NCI-H510A (cell line): Measurements from ENCODE around the gene GPX5.
"Not testable (repeated sequence)": the region's sequence is repeated elsewhere in the genome, so short reads cannot be mapped to it uniquely, and the experiment has no call there.

Experiments used
- DNase-seq: peaks from one replicate; lab custom pipeline; 2025; lab: John Stamatoyannopoulos, UW

GPX5 gene

DNA sequence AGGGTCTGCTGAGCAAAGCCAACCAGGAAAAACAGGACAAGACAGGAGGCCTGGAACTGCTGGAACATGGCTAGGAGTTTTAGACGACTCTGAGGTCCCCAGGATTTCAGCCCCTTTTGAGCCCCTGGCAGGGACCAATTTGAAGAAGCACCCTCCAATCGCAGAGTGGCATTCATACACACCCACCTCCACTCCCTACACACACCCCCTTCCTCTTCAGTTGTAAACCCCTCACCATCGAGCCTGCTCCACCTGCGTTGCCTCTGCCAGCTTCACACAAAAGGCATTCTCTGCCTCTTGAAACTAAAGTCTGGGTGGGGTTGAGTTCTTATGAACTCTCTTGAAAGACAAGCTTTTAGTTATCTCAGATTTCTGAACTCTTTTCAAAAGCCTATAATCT lies 10.0 kb upstream of the GPX5 start, which contains the start of gene GPX6:
Gene GPX6 (minus strand): TSS at position 118 of the 400 bp plus-strand sequence. CDS start 50 bp downstream, at position 68.
- no peak for DNase-seq

DNA sequence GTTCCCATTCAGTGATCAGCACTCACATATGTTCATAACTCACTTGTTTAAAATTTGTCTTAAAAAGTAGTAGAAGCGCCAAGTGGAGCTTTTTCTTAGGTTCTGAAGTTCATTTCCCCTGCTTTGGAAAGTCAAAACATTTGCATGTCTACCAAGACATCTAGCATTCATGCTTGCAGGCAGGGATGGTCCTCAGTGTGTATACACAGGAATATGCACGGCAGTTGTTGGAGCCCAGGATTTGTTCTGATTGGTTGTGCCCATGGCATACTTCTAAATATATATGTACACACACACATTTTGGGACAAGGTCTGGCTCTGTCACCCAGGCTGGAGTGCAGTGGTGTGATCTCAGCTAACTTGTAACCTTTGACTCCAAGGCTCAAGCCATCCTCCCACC lies 7.7 kb upstream of the GPX5 start:
- DNase-seq = no peak

DNA sequence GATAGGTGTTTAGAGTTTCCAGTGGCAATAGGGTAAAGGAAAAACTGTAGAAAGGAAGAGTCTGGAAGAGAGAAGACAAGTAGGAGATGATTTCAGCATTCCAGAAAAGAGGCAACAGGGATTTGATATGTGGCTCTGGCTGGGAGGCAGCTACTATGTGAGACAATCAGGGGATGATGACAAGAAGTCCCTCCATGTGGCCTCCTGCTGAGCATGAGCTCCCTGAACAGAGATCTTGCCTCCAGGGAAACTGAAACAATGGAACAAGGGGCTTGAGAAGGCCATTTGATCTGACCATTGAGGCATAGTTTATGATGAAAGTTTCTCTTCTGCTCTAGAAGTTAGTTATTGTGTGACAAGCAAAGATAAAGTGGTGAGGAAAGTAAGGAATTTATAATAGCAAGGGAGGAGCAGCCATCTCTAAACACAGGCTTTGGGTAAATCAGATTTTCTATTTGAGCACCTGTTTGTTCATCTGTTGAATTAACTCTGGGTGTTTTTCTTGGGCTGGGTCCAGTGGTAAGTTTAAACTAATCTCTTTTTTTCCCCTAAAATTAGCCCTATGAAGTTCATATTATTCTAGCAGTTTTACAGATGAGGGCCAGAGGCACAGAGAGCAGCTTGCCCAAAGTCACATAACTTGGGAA lies 3.0 kb upstream of the GPX5 start:
- no peak for DNase-seq

DNA sequence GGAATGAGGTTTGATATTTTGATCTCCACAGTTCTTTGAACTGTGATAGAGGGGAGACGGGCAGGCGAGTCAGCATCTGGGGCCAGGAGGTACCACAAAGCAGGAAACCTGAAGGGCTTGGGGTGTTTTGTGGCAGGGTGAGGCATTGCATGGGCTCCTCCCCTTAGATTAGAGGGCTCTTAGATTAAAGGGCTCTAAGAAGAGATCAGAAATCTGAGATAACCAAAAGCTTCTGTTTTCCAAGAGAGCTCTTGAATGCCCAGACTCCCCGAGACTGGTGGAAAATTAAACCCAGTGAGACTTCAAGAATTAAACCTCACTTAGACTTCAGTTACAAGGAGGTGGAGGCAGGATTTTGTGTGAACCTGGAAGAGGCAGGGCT lies 2.4 kb upstream of the GPX5 start:
- DNase-seq = no peak

DNA sequence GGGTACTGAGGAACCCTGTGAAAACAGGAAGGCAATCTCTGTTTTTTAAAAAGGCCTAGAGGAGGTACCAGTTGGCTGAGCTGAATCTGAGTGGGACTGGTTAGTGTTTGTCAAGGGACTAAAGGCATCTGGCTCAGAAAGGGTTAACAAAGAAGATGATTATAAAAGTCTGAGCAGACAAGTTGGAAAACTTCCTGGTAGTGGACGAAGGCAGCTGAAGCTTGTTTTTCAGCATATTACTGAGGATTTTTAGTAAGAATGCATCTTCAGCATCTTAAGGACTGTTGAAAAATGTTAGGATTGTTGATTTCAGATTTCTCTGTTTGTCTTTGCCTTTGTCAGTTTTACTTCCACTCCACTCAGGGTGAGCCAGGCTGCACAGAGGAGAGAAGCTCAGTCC lies 5.1 kb downstream of the GPX5 start:
- no peak for DNase-seq

DNA sequence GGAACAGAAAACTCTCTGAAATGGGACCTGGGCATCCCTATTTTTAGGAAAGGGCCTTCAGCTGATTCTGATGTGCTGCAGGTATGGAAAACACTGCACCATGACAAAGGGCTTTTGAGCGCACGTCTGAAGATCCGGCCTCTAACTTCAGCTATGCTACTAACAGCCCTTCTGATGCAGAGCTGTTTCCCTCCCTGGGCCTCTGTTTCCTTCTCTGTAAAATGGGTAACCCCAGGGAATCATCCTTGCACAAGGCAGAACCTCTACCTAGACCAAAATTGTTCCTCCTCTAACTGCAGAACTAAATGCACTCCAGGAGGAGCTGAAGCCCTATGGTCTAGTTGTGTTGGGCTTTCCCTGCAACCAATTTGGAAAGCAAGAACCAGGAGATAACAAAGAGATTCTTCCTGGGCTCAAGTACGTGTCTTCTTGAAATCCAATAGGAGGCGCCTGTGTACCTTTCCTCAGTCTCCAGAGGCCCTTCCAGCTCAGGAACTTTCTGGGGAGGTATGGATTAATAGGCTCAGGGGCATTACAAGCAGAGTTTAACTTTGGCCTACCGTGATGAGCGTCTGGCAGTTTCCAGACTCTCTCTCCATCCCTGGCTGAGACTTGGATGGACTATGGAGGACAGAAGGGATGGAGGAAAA lies 5.9 kb downstream of the GPX5 start:
- no peak for DNase-seq

DNA sequence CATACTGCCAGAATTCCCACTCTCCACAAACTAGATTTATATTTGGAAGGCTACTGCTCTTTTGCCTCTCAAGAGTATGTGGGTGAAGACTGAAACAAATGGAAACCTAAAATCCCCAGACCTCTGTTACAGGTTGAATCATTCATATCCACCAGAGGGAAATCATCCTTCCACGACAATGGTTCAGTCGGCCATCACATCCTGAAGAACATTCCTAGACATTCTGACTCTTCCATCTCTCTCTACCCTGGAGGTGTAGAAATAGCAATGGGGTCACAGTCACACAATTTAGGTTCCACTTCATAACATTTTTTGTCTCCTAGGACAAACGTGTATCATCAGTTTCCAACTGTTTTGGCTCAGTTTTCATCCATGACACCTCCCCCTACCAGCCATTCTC lies 8.6 kb downstream of the GPX5 start:
- no peak for DNase-seq

DNA sequence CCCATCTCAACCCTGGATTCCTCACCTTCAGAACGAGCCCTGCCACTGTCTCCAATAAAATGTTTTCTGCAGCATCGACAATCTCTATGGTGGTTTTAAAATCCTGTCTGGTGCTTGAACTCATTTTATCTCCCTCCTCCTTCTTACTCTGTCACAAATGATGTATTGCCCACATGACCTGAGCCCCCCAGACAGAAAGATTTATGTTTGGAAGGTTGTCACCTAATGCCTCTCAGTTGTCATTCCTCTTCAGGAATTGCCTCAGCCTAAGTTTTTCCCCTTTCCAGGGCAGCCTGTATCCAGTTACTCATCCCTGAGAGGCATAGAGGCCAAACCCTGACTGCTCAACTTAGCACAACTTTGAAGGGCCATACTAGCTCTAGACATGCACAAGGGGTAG lies 9.2 kb downstream of the GPX5 start:
- DNase-seq = no peak

DNA sequence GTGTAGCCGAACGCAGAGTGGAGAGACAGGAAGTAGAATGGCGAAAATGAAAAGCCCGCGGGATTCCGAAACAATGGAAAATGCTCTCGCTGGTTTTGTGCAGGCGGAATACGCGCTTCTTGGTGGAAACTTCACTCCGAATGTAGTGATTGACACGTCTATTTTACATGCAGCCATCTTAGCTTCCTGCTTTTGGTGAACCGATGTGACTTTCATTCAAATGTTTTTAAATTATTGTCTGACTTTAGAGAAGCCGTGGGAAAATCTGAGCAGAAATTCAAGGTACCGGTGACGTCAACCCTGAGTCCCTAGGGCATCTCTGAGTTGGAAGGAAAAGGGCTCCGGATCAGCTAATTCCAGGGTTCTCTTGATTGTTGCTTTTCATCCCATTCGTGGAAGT lies 11.4 kb downstream of the GPX5 start:
- DNase-seq = no peak

DNA sequence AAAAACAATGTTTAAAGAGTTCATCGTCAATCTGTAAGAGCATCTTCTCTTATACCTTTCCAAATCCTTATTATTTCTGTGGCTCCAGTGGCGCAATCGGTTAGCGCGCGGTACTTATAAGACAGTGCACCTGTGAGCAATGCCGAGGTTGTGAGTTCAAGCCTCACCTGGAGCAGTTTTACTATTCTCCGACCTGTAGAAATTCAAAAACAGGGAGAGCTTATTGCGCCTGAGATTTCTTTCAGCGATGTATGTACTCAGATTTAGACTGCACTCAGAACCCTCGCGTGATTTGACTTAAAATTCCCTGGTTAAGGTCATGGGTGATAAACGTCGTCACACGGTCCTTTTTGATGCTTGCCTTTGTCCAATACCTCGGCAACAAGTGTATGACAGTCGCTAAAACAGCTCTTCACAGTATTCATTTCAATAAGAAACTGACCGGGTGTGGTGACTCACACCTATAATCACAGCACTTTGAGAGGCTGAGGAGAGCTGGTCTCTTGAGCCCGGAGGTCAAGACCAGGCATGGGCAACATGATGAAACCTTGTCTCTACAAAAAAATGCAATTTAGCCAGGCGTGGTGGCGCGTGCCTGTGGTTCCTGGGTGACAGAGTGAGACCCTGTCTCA lies 11.9 kb downstream of the GPX5 start:
- no peak for DNase-seq

DNA sequence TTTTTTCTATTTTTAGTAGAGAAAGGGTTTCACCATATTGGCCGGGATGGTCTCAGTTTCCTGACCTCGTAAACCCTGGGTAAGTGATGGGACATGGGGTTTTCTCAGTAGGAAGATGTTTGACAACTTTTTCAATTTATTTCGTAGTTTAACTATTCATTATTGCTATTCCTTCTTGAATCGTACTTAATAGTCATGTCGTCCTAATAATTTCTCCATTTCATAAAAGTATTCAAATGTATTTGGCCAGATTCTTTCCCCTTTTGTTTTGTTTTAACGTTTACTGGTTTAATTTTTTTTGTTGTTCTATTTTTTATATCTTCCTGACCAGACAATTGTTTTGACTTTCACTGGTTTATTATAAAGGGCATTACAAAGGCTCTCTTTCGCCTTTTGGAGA lies 16.3 kb downstream of the GPX5 start:
- no peak for DNase-seq

DNA sequence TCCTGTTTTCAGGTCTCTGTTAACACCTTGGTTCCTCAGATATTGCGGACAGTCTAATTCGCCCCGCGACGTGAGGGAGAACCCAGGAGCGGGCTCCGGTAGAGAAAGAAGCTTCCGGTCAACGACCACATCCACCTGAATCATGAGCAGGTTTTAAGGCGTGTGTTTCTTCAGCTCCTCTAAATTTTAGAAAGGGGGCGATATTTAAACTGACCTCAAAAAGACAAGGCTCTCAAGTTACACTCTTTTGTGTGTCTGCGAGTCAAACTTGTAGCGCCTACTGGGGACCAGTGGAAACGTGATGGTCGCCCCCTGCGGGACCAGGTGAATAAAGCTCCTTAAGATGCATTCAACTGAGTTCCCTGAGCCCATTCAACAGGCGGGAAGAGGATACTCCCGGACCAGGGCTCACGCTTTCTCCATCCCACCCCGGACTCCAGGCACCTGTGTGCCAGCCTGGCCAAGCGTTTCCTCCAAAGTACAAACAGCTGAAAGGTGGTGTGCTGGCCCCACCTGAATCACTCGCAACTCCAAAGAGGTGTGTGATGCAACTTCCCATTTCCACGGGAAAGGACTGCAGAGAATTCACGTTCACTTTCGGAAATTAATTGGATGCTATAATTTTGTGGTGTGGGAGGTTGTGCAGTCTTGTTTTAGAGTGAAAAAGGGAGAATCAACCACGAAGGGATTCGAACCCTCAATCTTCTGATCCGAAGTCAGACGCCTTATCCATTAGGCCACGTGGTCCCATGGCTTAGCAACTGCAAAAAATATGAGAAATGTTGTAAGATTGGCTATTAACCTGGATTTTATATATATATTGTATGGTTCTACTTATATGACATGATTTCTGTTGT lies 17.0 kb downstream of the GPX5 start:
- no peak for DNase-seq

DNA sequence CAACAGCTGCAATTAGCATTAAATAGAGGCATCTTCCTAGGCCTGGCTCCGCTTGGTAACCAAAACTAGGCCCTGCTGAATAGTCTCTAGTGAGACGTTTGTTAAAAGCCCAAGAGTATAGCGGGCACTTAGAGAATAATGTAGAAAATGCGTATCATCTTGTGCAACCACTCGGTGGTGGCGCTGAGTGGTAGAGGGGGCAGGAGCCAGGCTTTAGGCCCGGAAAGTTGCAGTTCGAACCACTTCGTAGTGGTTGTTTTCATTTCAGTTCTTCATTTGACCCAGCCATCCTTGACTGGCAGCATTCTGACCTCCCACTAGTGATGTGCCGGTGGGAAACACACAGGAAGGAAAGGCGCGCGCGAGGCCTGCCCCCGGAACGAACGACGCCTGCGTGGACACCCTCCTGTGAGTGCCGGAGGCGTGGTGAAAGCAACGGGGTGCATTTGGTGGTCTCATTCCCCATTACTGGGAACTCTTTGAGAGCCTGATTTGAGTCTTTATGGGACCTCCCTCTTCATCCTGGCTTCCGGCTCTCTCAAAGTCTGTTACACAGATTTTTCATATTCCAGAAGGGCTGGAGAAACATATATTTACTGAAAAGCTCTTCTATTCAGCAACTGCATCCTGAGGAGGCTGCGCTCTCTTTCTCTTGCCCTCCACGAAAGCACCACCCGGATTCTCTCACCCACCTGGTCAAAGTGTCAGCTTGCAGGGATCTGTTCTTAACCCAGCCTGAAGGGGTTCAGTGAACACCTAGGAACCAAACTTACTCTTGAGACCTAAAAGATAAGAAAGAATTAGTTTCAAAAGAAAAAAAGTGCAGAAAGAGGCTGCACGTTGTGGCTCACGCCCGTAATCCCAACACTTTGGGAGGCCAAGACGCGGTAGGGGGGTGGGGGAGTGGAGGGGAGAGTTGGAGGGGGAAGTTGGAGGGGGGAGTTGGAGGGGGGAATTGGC lies 18.2 kb downstream of the GPX5 start:
- DNase-seq = no peak

DNA sequence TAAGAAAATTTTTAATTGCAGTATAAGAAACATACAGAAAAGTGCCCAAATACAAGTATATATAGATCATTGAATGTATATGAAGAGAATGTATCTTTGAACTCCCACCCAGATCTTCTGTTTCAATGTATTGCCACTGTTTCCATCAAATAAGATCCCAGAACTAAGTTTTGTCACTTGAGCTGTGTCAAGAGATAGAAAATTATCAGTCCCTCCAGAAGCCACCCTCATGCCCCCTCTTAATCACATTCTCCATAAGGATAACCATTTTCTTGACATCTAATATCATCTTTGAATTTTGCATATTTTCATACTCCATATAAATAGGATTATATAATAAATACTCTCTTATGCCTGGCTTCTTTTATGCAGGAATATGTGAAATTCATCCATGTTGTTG lies 20.3 kb downstream of the GPX5 start:
- DNase-seq = no peak

DNA sequence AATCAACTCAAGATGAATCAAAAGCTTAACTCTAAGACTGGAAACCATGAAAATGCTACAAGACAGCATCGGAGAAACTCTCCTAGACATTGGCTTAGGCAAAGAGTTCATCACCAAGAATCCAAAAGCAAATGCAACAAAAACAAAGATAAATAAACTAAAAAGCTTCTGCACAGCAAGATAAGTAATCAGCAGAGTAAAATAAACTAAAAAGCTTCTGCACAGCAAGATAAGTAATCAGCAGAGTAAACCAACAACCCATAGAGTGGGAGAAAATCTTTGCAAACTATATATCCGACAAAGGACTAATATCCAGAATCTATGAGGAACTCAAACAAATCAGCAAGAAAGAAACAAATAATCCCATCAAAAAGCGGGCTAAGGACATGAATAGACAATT lies 21.3 kb downstream of the GPX5 start:
- not testable (repeated sequence) for DNase-seq

DNA sequence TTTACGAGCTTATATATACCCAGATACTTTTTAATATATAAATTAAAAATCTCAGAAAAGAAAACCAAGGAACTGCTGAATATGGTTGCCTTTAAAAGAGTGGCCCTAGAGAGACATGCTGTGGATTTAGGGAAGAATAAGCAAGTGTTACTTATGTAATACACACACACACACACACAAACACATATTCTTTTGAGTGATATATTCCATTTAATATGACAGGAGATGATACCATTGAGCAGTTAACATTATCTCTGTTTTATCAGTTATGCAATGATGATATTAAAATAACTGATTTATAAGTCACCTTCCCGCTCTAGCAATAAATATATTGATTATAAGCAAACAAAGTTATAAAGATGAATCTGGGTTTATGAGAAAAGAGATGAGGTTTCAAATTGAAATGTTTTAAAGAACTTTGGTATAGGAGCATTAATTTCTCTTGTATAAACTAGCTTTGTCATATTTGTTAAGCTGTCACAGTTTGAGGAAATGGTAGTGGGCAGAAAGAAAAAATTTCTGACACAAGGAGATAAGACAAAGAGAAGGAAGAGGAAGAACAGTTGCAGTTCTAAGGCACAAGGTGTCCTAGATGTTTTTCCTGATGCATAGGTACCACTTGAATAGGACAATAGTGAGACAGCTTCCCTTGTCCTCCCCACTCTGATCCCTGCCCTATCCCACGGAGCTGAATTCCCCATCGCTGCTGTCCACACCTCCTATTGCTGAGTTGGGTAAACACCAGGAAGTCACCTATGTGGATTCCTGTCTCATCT lies 26.4 kb downstream of the GPX5 start:
- no peak for DNase-seq

DNA sequence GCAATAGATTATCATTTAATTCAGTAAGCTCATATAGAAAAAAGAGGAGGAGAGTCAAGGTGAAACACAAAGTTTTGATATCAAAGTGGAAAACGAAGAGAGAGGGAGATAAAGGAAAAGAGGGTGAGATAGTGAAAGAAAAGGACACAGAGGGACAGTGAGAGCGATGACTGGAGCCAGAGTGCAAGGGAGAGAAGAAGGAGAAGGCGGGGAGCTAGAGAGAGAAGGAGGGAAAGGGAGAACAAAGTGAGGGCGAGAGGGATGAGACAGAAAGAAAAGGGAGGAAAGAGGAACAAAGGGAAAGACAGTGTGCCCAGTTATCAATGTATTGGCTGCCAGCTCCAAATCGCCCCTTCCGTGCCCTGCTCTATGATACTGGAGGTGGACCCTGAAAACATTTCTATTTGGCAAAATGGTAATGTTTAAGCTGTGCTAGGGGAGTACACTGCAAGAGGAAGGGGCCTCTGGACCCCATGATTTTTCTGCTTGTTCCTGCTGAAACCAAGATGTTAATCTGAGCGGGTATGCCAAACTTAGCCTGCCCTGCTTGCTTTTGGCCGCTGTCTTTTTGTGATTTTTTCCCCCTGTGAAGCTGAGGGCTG lies 27.8 kb downstream of the GPX5 start:
- no peak for DNase-seq

DNA sequence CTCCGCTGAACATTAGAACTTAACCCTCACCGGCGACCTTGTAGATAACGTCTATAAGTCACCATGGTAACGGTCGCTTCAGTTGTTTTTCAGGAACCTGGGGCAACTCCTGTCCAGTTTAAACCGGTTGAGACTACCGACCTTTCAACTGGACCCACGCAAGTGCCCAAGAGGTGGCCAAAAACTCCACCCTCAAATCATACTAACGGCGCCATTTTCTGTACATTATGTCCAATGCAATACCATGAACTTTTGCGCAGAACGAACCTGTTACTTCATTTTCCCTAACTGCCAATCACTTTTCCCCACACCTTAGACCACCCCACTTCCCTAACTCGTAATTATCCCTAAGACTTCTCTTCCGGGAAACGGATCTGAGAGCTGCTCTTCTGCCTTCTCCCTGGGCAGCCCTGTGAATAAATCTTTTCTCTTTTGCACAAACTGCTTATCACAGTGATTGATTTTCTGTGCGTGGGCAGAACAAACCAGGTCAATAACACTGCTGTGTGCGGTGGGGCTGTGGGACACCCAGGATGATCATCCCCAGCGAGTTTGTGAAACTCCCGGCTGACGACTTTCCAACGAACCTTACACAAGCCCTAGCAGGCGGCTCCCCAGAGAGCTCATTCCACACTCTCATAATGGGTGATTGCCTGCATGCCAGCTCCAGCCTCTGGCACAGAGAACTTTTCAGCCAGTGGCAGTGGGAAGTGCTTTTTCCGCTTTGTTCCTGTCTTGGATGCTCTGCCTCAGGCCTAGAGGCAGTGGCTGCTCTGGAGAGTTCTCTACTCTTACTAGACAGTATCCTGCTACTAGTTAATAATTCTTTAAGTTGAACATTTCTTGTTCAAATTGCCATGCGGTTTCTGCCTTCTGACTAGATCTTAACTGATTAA lies 28.6 kb downstream of the GPX5 start:
- no peak for DNase-seq

DNA sequence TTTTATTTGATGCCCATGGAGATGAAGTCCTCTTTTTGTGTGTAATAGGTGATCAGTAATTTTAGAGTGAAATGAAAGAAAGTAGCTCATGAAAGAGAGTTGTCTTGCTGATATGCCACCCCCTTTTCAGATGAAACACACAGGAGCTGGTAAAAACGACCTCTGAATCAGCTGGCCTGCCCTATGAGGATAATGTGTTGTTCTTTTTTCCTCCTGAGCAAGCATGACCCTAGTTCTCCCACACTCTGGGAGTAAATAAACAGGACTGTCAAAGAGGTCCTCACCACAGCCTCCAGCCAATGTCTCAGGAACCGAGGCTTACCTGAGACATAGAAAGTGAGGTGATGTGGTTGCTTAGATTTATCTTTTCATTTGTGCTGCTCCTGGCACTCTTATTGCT lies 29.5 kb downstream of the GPX5 start:
- DNase-seq = no peak
